HepG2 (cell line): ENCODE data around the gene TYROBP. TPM values are rescaled to one million over a fixed set of nuclear protein-coding genes. Genes with fewer than 3 reads are reported as not detected.

ENCODE experiments used
- ATAC-seq: fragments of 200-7000 bp; cut with Tn5 transposase; 3 replicates; pipeline ENCODE4 v1.9.1; 2020; ENCODE audit warnings: mild to moderate bottlenecking, moderate library complexity
- Bru-seq: library from RNA; stranded (reverse); fragments of 400-500 nt; gene quantifications from one replicate; lab custom pipeline; 2021; lab: Mats Ljungman, UMichigan
- BruChase-seq, 2 experiments: library from RNA; stranded (reverse); fragments of 400-500 nt; gene quantifications; one replicate each; lab custom pipeline; 2021; lab: Mats Ljungman, UMichigan
- BruUV-seq: library from RNA; stranded (reverse); fragments of 400-500 nt; replicated peaks from 2 replicates; lab custom pipeline; 2021; lab: Mats Ljungman, UMichigan
- CTCF ChIA-PET: fragments of 300-600 bp; formaldehyde crosslinking; extraction: SDS; loops from one replicate; lab custom pipeline; 2021; ENCODE audit warnings: low total read pairs, inconsistent platforms, low intra/inter-chr PET ratio; lab: Yijun Ruan, JAX
- POLR2A ChIA-PET: fragments of 350-600 bp; sonication (Branson Sonifier 250); formaldehyde crosslinking; loops from one replicate; lab custom pipeline; 2020; ENCODE audit warnings: antibody characterized with exemption, inconsistent platforms; lab: Yijun Ruan, JAX
- DNase-seq: peaks from one replicate; pipeline ENCODE4 v3.0.0-alpha.2; 2015; ENCODE audit warnings: low spot score
- FAIRE-seq: peaks from 3 replicates; lab custom pipeline; 2011; peaks lifted over from hg19 to GRCh38; lab: Jason Lieb, UNC
- H2AFZ ChIP-seq: one replicate; pipeline ENCODE4 v1.6.1; 2011; ENCODE audit warnings: low read length, inconsistent platforms
- H3K27ac ChIP-seq: fragments of 300-600 bp; 3 replicates; pipeline ENCODE4 v1.8.0; 2011; ENCODE audit warnings: mixed run types, mild to moderate bottlenecking, mixed read lengths, low read length, inconsistent platforms; ENCODE audit not compliant: insufficient read depth; ENCODE audit errors: extremely low read length
- H3K27me3 ChIP-seq, 2 experiments: fragments of 200-600 bp in 1 of 2; 2 replicates in 1 of 2; 3 replicates in 1 of 2; pipeline versions ENCODE4 v1.6.0 to v1.8.0; 2011; ENCODE audit warnings: low read length in 2 of 2, mild to moderate bottlenecking in 2 of 2, moderate library complexity in 2 of 2, inconsistent platforms in 1 of 2; ENCODE audit not compliant: insufficient read depth in 2 of 2, control insufficient read depth in 1 of 2
- H3K36me3 ChIP-seq, 2 experiments: fragments of 200-600 bp in 1 of 2; replicated peaks in 1 of 2; 2 replicates in 1 of 2; 3 replicates in 1 of 2; pipeline versions ENCODE4 v1.5.1 to v1.8.0; 2011; ENCODE audit warnings: low read length in 2 of 2, inconsistent platforms in 1 of 2; ENCODE audit not compliant: insufficient read depth in 2 of 2, control insufficient read depth in 1 of 2
- H3K4me1 ChIP-seq: 2 replicates; pipeline ENCODE4 v1.5.1; 2012; ENCODE audit warnings: low read length, inconsistent platforms; ENCODE audit not compliant: insufficient read depth
- H3K4me2 ChIP-seq: 2 replicates; pipeline ENCODE4 v1.6.0; 2011; ENCODE audit warnings: low read depth, low read length, inconsistent platforms
- H3K4me3 ChIP-seq, 3 experiments: fragments of 200-600 bp in 1 of 3; sonication (generic), shearing (Covaris generic) in 1 of 3; replicated peaks in 1 of 3; 2 replicates each; pipeline ENCODE4 v1.5.1; 2011 to 2016; ENCODE audit warnings: low read length in 3 of 3, inconsistent platforms in 2 of 3, low read depth in 2 of 3, mild to moderate bottlenecking in 2 of 3, control low read depth in 1 of 3, mixed read lengths in 1 of 3; ENCODE audit not compliant: insufficient read depth in 1 of 3
- H3K79me2 ChIP-seq: one replicate; pipeline ENCODE4 v1.6.1; 2011; ENCODE audit warnings: low read length, inconsistent platforms; ENCODE audit not compliant: insufficient read depth
- H3K9ac ChIP-seq: 2 replicates; pipeline ENCODE4 v1.6.0; 2011; ENCODE audit warnings: mild to moderate bottlenecking, low read depth, low read length, inconsistent platforms; ENCODE audit not compliant: insufficient read depth
- H3K9me3 ChIP-seq: 2 replicates; pipeline ENCODE4 v1.5.1; 2012; ENCODE audit warnings: mild to moderate bottlenecking, low read length
- H4K20me1 ChIP-seq: 2 replicates; pipeline ENCODE4 v1.6.0; 2011; ENCODE audit warnings: inconsistent platforms, mild to moderate bottlenecking, low read length, moderate library complexity; ENCODE audit not compliant: insufficient read depth
- ARNTL ChIP-seq: sonication (generic); formaldehyde crosslinking; IDR thresholded peaks from 2 replicates; pipeline ENCODE4 v1.4.0; 2020; ENCODE audit warnings: mild to moderate bottlenecking, missing genetic modification reagents
- EED ChIP-seq: sonication (generic); formaldehyde crosslinking; IDR thresholded peaks from 2 replicates; pipeline ENCODE4 v1.5.0; 2020; ENCODE audit warnings: mild to moderate bottlenecking, missing genetic modification reagents
- MBNL3 ChIP-seq: fragments of 250-450 bp; sonication (Bioruptor Pico); conservative IDR thresholded peaks from 2 replicates; pipeline ENCODE4 v1.8.0; 2022; ENCODE audit warnings: mild to moderate bottlenecking, inconsistent platforms
- POLR2G ChIP-seq: fragments of 200-400 bp; formaldehyde crosslinking; IDR thresholded peaks from 2 replicates; pipeline ENCODE4 v1.6.1; 2018; ENCODE audit warnings: mild to moderate bottlenecking, low read depth, low read length, moderate library complexity
- ZNF260 ChIP-seq: sonication (generic); formaldehyde crosslinking; IDR thresholded peaks from 2 replicates; pipeline ENCODE4 v1.4.0; 2020; ENCODE audit warnings: missing genetic modification reagents, low read depth, mild to moderate bottlenecking, borderline replicate concordance
- ZNF460 ChIP-seq: sonication (generic); formaldehyde crosslinking; IDR thresholded peaks from 2 replicates; pipeline ENCODE4 v1.5.1; 2020; ENCODE audit warnings: missing genetic modification reagents, mild to moderate bottlenecking, borderline replicate concordance
- ZNF563 ChIP-seq: sonication (generic); formaldehyde crosslinking; IDR thresholded peaks from 2 replicates; pipeline ENCODE4 v1.8.0; 2022; ENCODE audit warnings: mild to moderate bottlenecking, moderate library complexity, missing genetic modification reagents
- ZNF777 ChIP-seq: sonication (generic); formaldehyde crosslinking; IDR thresholded peaks from 2 replicates; pipeline ENCODE4 v1.4.0; 2020; ENCODE audit warnings: missing genetic modification reagents
- ZNF891 ChIP-seq: sonication (generic); formaldehyde crosslinking; IDR thresholded peaks from 2 replicates; pipeline ENCODE4 v1.5.0; 2020; ENCODE audit warnings: mild to moderate bottlenecking, missing genetic modification reagents
- WGBS: methylation state at CpG from one replicate; pipeline ENCODE4 v1.1.6; 2017; ENCODE audit warnings: low lambda C conversion rate; 5-methylcytosine and 5-hydroxymethylcytosine counted together
- in situ Hi-C: cut with HindIII; loops from 2 replicates; pipeline ENCODE4 v1.10.0; 2017; ENCODE audit warnings: low pct_unique_long_range_greater_than_20kb; ENCODE audit not compliant: extremely low pct_ligation_motif_present
- intact Hi-C: fragments of 100-400 bp; cut with micrococcal nuclease; formaldehyde crosslinking; loops from one replicate; pipeline ENCODE4 v1.10.0; 2022; ENCODE audit not compliant: unreplicated experiment
- long read RNA-seq, 2 experiments: library from RNA in 1 of 2; library from polyadenylated mRNA in 1 of 2; stranded (forward) in 1 of 2; unstranded in 1 of 2; transcript quantifications; one replicate each; pipeline ENCODE4 v2.0.0, GENCODE V29; 2019 to 2022
- polyA minus RNA-seq, 3 experiments: library from RNA; depleted of rRNA, polyadenylated mRNA; stranded (reverse); fragments of >200 nt; gene quantifications; 2 replicates each; pipeline ENCODE4 v1.2.3, GENCODE V29; 2011; ENCODE audit warnings: low replicate concordance in 1 of 3
- polyA plus RNA-seq, 8 experiments: library from polyadenylated mRNA; depleted of rRNA in 3 of 8; stranded (reverse) in 7 of 8; unstranded in 1 of 8; fragments of >200 nt; fragmentation: Illumina TruSeq in 4 of 8; extraction: Trizol in 4 of 8; gene quantifications; 2 replicates each; pipeline versions ENCODE4 v1.2.1 to v1.2.3, GENCODE V29; 2011 to 2016; ENCODE audit warnings: low read depth in 4 of 8, missing spikeins in 1 of 8, mixed read lengths in 1 of 8; ENCODE audit not compliant: insufficient read depth in 1 of 8
- total RNA-seq, 5 experiments: library from RNA; depleted of rRNA; stranded (reverse); fragments of >200 nt; fragmentation: Illumina TruSeq; extraction: Trizol; gene quantifications; 2 replicates each; pipeline ENCODE4 v1.2.3, GENCODE V29; 2016; ENCODE audit warnings: low read depth in 1 of 5

Gene TYROBP
- total RNA-seq (2016; rRNA removed; fragmentation: Illumina TruSeq; extraction: Trizol), result not detected in 2 replicates
- not detected in 2 replicates for total RNA-seq (2016; cell fraction: cytosol; rRNA removed; fragmentation: Illumina TruSeq; extraction: Trizol; ENCODE audit: low read depth)
- not detected in 2 replicates for total RNA-seq (2016; cell fraction: insoluble cytoplasmic fraction; rRNA removed; fragmentation: Illumina TruSeq; extraction: Trizol)
- not detected in 2 replicates for total RNA-seq (2016; cell fraction: membrane; rRNA removed; fragmentation: Illumina TruSeq; extraction: Trizol)
- not detected in 2 replicates for total RNA-seq (2016; cell fraction: nucleus; rRNA removed; fragmentation: Illumina TruSeq; extraction: Trizol)
- 0.20 TPM in 1 of 2 replicates, not detected in the other for polyA plus RNA-seq (2011; rRNA removed)
- not detected in 2 replicates for polyA plus RNA-seq (2011; cell fraction: cytosol; rRNA removed)
- polyA plus RNA-seq (2011; cell fraction: nucleus; rRNA removed), result not detected in 2 replicates
- not detected in 2 replicates for polyA plus RNA-seq (2012)
- polyA plus RNA-seq (2016; cell fraction: cytosol; fragmentation: Illumina TruSeq; extraction: Trizol; ENCODE audit: low read depth), result not detected in 2 replicates
- not detected in 2 replicates for polyA plus RNA-seq (2016; cell fraction: insoluble cytoplasmic fraction; fragmentation: Illumina TruSeq; extraction: Trizol; ENCODE audit: low read depth)
- polyA plus RNA-seq (2016; cell fraction: membrane; fragmentation: Illumina TruSeq; extraction: Trizol; ENCODE audit: low read depth), result not detected in 2 replicates
- polyA plus RNA-seq (2016; cell fraction: nucleus; fragmentation: Illumina TruSeq; extraction: Trizol; ENCODE audit: insufficient read depth, low read depth), result not detected in 2 replicates
- polyA minus RNA-seq (2011; rRNA and poly(A)+ RNA removed; ENCODE audit: low replicate concordance), result not detected in 2 replicates
- polyA minus RNA-seq (2011; cell fraction: cytosol; rRNA and poly(A)+ RNA removed), result not detected in 2 replicates
- polyA minus RNA-seq (2011; cell fraction: nucleus; rRNA and poly(A)+ RNA removed), result not detected in 2 replicates
- Bru-seq, nascent RNA, result not detected
- BruChase-seq, experiment 1, labeled RNA remaining after a 6-hour chase, result not detected
- BruChase-seq, experiment 2, labeled RNA remaining after a 2-hour chase, result not detected
- long read RNA-seq, experiment 1, result 0 reads
- long read RNA-seq, experiment 2, result 0 reads

DNA sequence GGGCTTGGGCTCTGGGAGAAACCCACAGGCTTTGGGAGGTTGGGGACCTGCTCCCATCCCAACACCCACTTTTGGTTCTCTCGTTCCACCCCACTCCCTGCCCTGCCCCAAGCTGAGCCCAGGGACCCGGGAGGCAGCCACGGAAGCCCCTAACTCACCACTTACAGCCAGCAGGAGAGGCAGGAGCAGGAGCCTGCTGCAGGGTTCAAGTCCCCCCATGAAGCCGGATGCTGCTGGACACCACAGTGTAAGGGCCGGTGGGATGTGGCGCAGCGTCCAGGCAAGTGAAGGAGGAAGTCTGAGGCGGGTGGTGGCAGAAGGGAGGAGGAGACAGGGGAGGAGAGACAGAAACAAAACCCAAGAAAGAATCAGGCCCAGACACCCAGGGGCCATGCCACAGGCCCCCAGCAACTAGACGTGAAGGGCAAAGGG lies at the start of gene TYROBP:
Gene TYROBP (minus strand): TSS at position 286 of the 432 bp plus-strand sequence. CDS start 67 bp downstream, at position 219.
- H3K27me3 ChIP-seq, result peaks cover 0 to 13% of the 10 kb centered on the region in 2 experiments; a peak in 3 of 5 replicates
- H3K4me1 ChIP-seq, result peaks cover 26% of the 10 kb centered on the region
- TF ChIP-seq ZNF563 (CRISPR knock-in tag), result no peak
- no peak for TF ChIP-seq ARNTL (CRISPR knock-in tag)
- TF ChIP-seq EED, result no peak
- TF ChIP-seq POLR2G, result no peak
- no peak for TF ChIP-seq MBNL3 (CRISPR knock-in tag)
- TF ChIP-seq ZNF891 (CRISPR knock-in tag), result no peak
- no peak for TF ChIP-seq ZNF460 (CRISPR knock-in tag)
- TF ChIP-seq ZNF777 (CRISPR knock-in tag), result no peak
- no peak for TF ChIP-seq ZNF260
- TF ChIP-seq, all 625 proteins: peak for 0
- no peak; the same call in 2 of the 3 replicates for ATAC-seq
- Histone ChIP-seq H3K4me2 (no peak within 1 kb of the TSS), H4K20me1 (no peaks in the 10 kb centered on the region), H3K4me3 (no peak within 1 kb of the TSS), H3K9ac (no peak within 1 kb of the TSS), H3K27ac (no peak within 1 kb of the TSS), H2AFZ (no peak within 1 kb of the TSS), H3K9me3 (no peaks in the 10 kb centered on the region), H3K36me3 (no peaks in the 10 kb centered on the region), H3K79me2 (no peaks in the 10 kb centered on the region)
- intact Hi-C loops (no loop called here), in situ Hi-C loops (no loop called here)
- ChIA-PET CTCF (no interaction called here), POLR2A (no interaction called here)
- no peak for FAIRE-seq
- no TSS peak for BruUV-seq
- WGBS, result 48% methylated on average over 9 of the region's 9 CpGs
- no peak for DNase-seq
